Nephron (organoid): ENCODE measurements around the gene MRPL2.

Experiments used
- H3K27ac Mint-ChIP-seq, 3 experiments: 2 replicates each; pipeline ENCODE4 v1.8.0; 2020; ENCODE audit warnings: mixed read lengths in 3 of 3, mild to moderate bottlenecking in 2 of 3, moderate library complexity in 1 of 3
- H3K27me3 Mint-ChIP-seq: 2 replicates; pipeline ENCODE4 v1.8.0; 2021; ENCODE audit warnings: low read depth, mild to moderate bottlenecking, moderate library complexity, mixed read lengths
- H3K36me3 Mint-ChIP-seq: 2 replicates; pipeline ENCODE4 v1.8.0; 2020; ENCODE audit warnings: low read depth, mixed read lengths
- H3K4me1 Mint-ChIP-seq: 2 replicates; pipeline ENCODE4 v1.8.0; 2020; ENCODE audit warnings: mixed read lengths
- H3K4me3 Mint-ChIP-seq, 3 experiments: 2 replicates each; pipeline ENCODE4 v1.8.0; 2020; ENCODE audit warnings: mild to moderate bottlenecking in 3 of 3, mixed read lengths in 3 of 3, moderate library complexity in 2 of 3
- H3K9me3 Mint-ChIP-seq: 2 replicates; pipeline ENCODE4 v1.8.0; 2020; ENCODE audit warnings: mixed read lengths
- TF ChIP-seq, protein P1 (sequence below), 3 experiments: fragments of 200-600 bp; sonication (generic); IDR thresholded peaks; one replicate each; pipeline ENCODE4 v1.5.0; 2021; ENCODE audit warnings: antibody characterized with exemption in 3 of 3; ENCODE audit not compliant: unreplicated experiment in 3 of 3

Gene MRPL2

DNA sequence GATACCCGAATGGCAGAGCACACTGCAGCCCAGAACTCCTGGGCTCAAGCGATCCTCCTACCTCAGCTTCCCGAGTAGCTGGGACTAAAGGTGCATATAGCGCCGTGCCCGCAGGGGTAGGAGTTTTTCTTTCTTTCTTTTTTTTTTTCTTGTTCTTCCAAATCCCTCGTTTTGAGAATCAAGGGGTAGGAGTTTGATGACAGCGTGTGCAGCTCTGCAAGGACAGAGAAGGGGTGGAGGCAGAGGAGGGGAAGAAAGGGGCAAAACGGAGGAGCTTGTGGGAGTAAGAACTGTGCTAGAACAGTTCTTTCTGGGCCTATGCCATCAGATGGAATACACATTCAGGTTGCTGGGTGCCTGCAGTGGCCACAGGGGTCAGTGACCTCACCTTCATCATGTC is 22.5 kb downstream of the MRPL2 start:
- Mint-ChIP-seq H3K27ac (no peak overlapping the region), H3K9me3 (no peaks in the 10 kb centered on the region), H3K4me3 (no peak overlapping the region), H3K4me1 (no peaks in the 10 kb centered on the region), H3K36me3 (peaks cover 75% of the 10 kb centered on the region), H3K27me3 (no peaks in the 10 kb centered on the region)
- TF ChIP-seq, protein P1, sequence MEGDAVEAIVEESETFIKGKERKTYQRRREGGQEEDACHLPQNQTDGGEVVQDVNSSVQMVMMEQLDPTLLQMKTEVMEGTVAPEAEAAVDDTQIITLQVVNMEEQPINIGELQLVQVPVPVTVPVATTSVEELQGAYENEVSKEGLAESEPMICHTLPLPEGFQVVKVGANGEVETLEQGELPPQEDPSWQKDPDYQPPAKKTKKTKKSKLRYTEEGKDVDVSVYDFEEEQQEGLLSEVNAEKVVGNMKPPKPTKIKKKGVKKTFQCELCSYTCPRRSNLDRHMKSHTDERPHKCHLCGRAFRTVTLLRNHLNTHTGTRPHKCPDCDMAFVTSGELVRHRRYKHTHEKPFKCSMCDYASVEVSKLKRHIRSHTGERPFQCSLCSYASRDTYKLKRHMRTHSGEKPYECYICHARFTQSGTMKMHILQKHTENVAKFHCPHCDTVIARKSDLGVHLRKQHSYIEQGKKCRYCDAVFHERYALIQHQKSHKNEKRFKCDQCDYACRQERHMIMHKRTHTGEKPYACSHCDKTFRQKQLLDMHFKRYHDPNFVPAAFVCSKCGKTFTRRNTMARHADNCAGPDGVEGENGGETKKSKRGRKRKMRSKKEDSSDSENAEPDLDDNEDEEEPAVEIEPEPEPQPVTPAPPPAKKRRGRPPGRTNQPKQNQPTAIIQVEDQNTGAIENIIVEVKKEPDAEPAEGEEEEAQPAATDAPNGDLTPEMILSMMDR (IDR thresholded peaks at IDR 0.05; ENCODE audit: unreplicated experiment in 3 of 3), result no peak

DNA sequence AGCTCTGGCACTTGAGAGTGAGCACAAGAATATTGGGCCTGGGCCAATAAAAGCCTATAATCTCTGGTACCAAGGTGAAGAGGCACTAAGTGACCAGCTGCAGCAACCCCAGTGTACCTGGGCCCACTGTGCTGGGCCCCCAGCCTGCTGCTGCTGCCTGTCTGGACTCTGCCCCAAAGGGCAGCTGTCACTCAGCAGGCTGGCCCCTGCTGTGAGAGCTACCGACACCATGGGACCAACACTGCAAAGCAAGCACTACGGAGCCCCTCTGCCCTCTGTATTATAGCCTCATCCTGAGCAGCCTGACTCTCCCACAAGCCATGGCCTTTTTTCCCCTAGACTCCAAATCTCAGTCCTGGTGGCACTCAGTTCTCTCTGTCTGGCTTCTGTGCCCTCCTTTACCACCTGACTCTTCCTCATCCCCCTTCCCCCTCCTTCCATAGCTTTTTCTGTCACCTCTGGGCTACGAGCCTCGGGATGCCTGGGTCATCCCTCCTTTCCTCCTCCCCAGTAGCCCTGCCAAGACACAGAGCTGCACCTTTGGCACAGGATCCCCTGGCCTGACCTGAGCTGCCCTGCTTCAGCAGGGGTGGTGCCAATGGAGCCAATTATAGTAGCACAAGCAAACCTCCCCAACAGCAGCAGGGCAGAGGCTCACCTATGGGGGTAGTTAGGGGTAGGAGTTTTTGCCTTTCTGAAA is 23.6 kb downstream of the MRPL2 start:
- Mint-ChIP-seq H3K27ac (peak overlapping the region in 1 of 3 experiments; percentile 23), H3K9me3 (no peaks in the 10 kb centered on the region), H3K4me3 (no peak overlapping the region), H3K4me1 (no peaks in the 10 kb centered on the region), H3K36me3 (peaks cover 75% of the 10 kb centered on the region), H3K27me3 (no peaks in the 10 kb centered on the region)
- TF ChIP-seq, protein P1 (IDR thresholded peaks at IDR 0.05; ENCODE audit: unreplicated experiment in 3 of 3), result no peak

DNA sequence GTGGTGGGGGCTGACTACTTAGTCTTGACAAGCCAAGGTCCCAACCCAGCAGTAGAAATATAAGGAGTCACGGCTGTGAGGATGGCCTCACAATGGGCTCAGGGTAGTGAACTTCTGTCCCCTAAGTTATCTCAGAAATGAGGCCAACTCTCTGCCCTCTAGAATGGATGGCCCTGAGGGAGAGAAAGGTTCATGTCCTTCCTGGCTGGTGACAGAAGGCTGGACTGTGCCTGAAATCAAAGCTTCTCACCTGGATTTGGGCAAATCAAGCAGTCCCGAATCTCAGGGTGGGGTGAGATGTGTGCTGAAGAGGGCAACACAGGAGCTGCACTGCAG is 25.1 kb downstream of the MRPL2 start:
- H3K36me3 Mint-ChIP-seq, result peaks cover 76% of the 10 kb centered on the region
- H3K4me1 Mint-ChIP-seq, result no peaks in the 10 kb centered on the region
- no peaks in the 10 kb centered on the region for H3K27me3 Mint-ChIP-seq
- H3K9me3 Mint-ChIP-seq, result no peaks in the 10 kb centered on the region
- H3K4me3 Mint-ChIP-seq, result no peak overlapping the region
- TF ChIP-seq, protein P1 (IDR thresholded peaks at IDR 0.05; ENCODE audit: unreplicated experiment in 3 of 3), result no peak
- H3K27ac Mint-ChIP-seq, result no peak overlapping the region

DNA sequence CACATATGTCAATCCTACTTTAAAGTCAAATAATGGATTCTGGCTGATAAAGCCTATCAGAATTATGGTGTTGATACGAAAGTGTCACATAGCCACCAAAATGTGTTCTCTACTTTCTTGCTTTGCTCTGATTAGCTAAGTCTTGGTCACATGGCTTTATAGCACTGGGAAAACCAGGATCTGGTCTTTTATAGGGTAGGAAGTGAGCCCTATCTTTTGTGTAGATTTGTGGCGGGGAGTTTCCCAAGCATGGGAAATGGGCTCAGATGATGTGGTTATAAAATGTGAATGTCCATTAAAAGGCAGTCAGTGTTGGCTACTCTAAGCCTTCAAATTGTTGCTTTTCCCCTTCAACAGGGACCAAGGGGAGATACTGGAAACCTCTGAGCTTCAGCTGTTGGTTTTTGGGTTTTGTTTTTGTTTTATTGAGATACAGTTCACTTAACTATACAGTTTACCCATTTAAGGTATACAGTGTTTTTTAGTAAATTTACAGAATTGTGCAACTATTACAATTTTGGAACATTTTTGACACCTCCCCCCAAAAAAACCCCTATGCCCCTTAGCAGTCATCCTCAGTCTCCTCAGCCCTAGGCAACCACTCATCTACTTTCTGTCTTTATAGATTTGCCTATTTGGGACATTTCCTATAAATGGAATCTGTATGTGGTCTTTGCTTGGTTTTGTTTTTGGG is 25.6 kb downstream of the MRPL2 start:
- no peak overlapping the region for H3K4me3 Mint-ChIP-seq
- H3K4me1 Mint-ChIP-seq, result no peaks in the 10 kb centered on the region
- TF ChIP-seq, protein P1 (IDR thresholded peaks at IDR 0.05; ENCODE audit: unreplicated experiment in 3 of 3), result no peak
- no peak overlapping the region for H3K27ac Mint-ChIP-seq
- H3K27me3 Mint-ChIP-seq, result no peaks in the 10 kb centered on the region
- peaks cover 76% of the 10 kb centered on the region for H3K36me3 Mint-ChIP-seq
- H3K9me3 Mint-ChIP-seq, result no peaks in the 10 kb centered on the region

DNA sequence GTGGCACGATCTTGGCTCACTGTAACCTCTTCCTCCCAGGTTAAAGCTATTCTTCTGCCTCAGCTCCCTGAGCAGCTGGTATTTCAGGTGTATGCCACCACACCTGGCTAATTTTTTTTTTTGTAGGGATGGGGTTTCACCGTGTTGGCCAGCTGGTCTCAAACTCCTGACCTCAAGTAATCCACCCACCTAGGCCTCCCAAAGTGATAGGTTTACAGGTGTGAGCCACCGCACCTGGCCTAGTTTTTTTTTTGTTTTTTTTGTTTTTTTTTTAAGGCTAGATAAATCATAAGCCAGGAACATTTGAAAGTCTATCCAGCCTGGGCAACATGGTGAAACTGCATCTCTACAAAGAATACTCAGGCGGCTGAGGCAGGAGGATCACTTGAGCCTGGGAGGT is 26.9 kb downstream of the MRPL2 start:
- Mint-ChIP-seq H3K27me3 (no peaks in the 10 kb centered on the region), H3K4me1 (no peaks in the 10 kb centered on the region), H3K9me3 (no peaks in the 10 kb centered on the region), H3K36me3 (peaks cover 76% of the 10 kb centered on the region), H3K27ac (no peak overlapping the region), H3K4me3 (no peak overlapping the region)
- TF ChIP-seq, protein P1 (IDR thresholded peaks at IDR 0.05; ENCODE audit: unreplicated experiment in 3 of 3), result no peak

DNA sequence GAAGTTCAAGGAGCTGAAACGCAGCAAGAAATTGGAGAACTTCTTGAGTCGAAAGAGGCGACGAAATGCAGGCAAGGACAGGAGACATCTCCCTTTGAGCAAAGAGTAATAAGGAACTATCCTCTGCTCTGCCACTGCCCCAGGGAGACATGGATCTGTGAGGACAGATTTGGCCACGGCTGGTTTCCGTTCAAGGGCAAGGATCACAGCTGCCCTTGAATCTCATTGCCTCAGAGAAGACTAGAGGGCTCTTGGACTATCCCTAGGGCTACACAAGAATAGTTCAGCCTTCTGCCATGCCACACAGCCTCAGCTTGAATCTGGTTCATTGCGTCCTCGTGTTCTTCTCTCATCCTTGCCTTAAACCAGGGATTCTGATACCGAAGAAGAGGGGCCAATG is 30.1 kb downstream of the MRPL2 start:
- Mint-ChIP-seq H3K27me3 (no peaks in the 10 kb centered on the region), H3K4me1 (no peaks in the 10 kb centered on the region), H3K27ac (no peak overlapping the region), H3K36me3 (peaks cover 78% of the 10 kb centered on the region), H3K9me3 (no peaks in the 10 kb centered on the region), H3K4me3 (no peak overlapping the region)
- TF ChIP-seq, protein P1 (IDR thresholded peaks at IDR 0.05; ENCODE audit: unreplicated experiment in 3 of 3), result no peak
